ENCODE results near the gene APBA2.

Gene APBA2

GRCh38 chr15:29103824-29104565 lies 218.2 kb downstream of the APBA2 start:
- TF ChIP-seq CTCF (IDR thresholded peaks at IDR 0.05; ENCODE audit: low read depth, low read length), result peak; percentile 87
- Histone ChIP-seq H3K4me1 (no peaks in the 10 kb centered on the region), H3K36me3 (peaks cover 9% of the 10 kb centered on the region), H3K27me3 (no peaks in the 10 kb centered on the region), H3K4me3 (ENCODE audit: low read depth, low read length) (peak overlapping the region; percentile 59), H3K9me3 (no peaks in the 10 kb centered on the region)
- DNase-seq, result peak; percentile 90

- no peaks in the 10 kb centered on the region for H3K9me3 ChIP-seq
- H3K4me3 ChIP-seq (ENCODE audit: low read depth, low read length), result no peak overlapping the region
- no peak for DNase-seq
- no peaks in the 10 kb centered on the region for H3K27me3 ChIP-seq
- no peak for TF ChIP-seq CTCF (IDR thresholded peaks at IDR 0.05; ENCODE audit: low read depth, low read length)
- H3K4me1 ChIP-seq, result no peaks in the 10 kb centered on the region
- H3K36me3 ChIP-seq, result peaks cover 9% of the 10 kb centered on the region
These were observed 218.7 kb downstream of the APBA2 start for GRCh38 chr15:29104566-29104880.

GRCh38 chr15:29105151-29105854 lies 219.5 kb downstream of the APBA2 start:
- peaks cover 9% of the 10 kb centered on the region for H3K36me3 ChIP-seq
- H3K9me3 ChIP-seq, result no peaks in the 10 kb centered on the region
- no peaks in the 10 kb centered on the region for H3K27me3 ChIP-seq
- DNase-seq, result no peak
- H3K4me3 ChIP-seq (ENCODE audit: low read depth, low read length), result no peak overlapping the region
- no peaks in the 10 kb centered on the region for H3K4me1 ChIP-seq
- no peak for TF ChIP-seq CTCF (IDR thresholded peaks at IDR 0.05; ENCODE audit: low read depth, low read length)

GRCh38 chr15:29106116-29106515 lies 220.3 kb downstream of the APBA2 start:
- Histone ChIP-seq H3K4me1 (no peaks in the 10 kb centered on the region), H3K4me3 (ENCODE audit: low read depth, low read length) (no peak overlapping the region), H3K27me3 (no peaks in the 10 kb centered on the region), H3K9me3 (no peaks in the 10 kb centered on the region), H3K36me3 (peaks cover 9% of the 10 kb centered on the region)
- no peak for DNase-seq
- no peak for TF ChIP-seq CTCF (IDR thresholded peaks at IDR 0.05; ENCODE audit: low read depth, low read length)

- no peak overlapping the region for H3K4me3 ChIP-seq (ENCODE audit: low read depth, low read length)
- no peak for TF ChIP-seq CTCF (IDR thresholded peaks at IDR 0.05; ENCODE audit: low read depth, low read length)
- no peaks in the 10 kb centered on the region for H3K27me3 ChIP-seq
- H3K4me1 ChIP-seq, result no peaks in the 10 kb centered on the region
- H3K9me3 ChIP-seq, result no peaks in the 10 kb centered on the region
- DNase-seq, result no peak
- H3K36me3 ChIP-seq, result peaks cover 9% of the 10 kb centered on the region
These were observed 220.9 kb downstream of the APBA2 start for GRCh38 chr15:29106551-29107290.

Measured in BE2C (cell line).